AG04449 (cell line): ENCODE data around the gene TRAPPC3.

Experiments used
- CTCF ChIA-PET: fragments of 350-600 bp; formaldehyde crosslinking; extraction: SDS; loops from one replicate; lab custom pipeline; 2021; ENCODE audit warnings: antibody characterized with exemption; lab: Yijun Ruan, JAX
- POLR2A ChIA-PET: fragments of 400-600, 350-600 bp; formaldehyde crosslinking; extraction: SDS; loops from one replicate; lab custom pipeline; 2020; ENCODE audit warnings: antibody characterized with exemption, inconsistent platforms; lab: Yijun Ruan, JAX
- DNase-seq: peaks from one replicate; pipeline ENCODE4 v3.0.0-alpha.2; 2010; ENCODE audit warnings: low read depth, low spot score
- H3K4me3 ChIP-seq: 2 replicates; pipeline ENCODE4 v1.5.1; 2011; ENCODE audit warnings: low read depth, mild to moderate bottlenecking, control low read depth, low read length
- CTCF ChIP-seq: IDR thresholded peaks from one replicate; pipeline ENCODE4 v1.5.1; 2011; ENCODE audit warnings: mild to moderate bottlenecking, moderate library complexity, low read length, control low read depth, inconsistent platforms; ENCODE audit not compliant: insufficient read depth; ENCODE audit errors: missing control alignments

Gene TRAPPC3

GRCh38 chr1:36123356-36123755 is 25.9 kb downstream of the TRAPPC3 start:
- TF ChIP-seq CTCF, result no peak
- DNase-seq, result no peak
- POLR2A ChIA-PET, result no interaction called here
- H3K4me3 ChIP-seq, result no peak overlapping the region
- CTCF ChIA-PET, result no interaction called here

- ChIA-PET CTCF (interaction anchor here (1.0 to 1.2 kb wide), 2 partner anchors 12 to 13 kb away, joined by 4 to 7 read pairs; no protein-coding TSS in a partner anchor), POLR2A (no interaction called here)
- DNase-seq, result no peak
- no peak overlapping the region for H3K4me3 ChIP-seq
- TF ChIP-seq CTCF, result no peak
Measured at GRCh38 chr1:36122062-36123030, 26.9 kb downstream of the TRAPPC3 start.

GRCh38 chr1:36119456-36119855 is 29.8 kb downstream of the TRAPPC3 start:
- DNase-seq, result no peak
- no peak for TF ChIP-seq CTCF
- CTCF ChIA-PET, result interaction anchor here (1.6 to 9.4 kb wide), 5 partner anchors 12 to 69 kb away, joined by 7 to 158 read pairs (median 20); no protein-coding TSS in a partner anchor
- POLR2A ChIA-PET, result interaction anchor here (0.7 to 1.9 kb wide), 3 partner anchors 10 to 30 kb away, joined by 3 to 6 read pairs (median 3); partner anchors contain the start of gene TRAPPC3
- no peak overlapping the region for H3K4me3 ChIP-seq

- H3K4me3 ChIP-seq, result no peak overlapping the region
- TF ChIP-seq CTCF, result no peak
- ChIA-PET CTCF (interaction anchor here (1.6 to 9.4 kb wide), 5 partner anchors 11 to 70 kb away, joined by 7 to 158 read pairs (median 20); no protein-coding TSS in a partner anchor), POLR2A (interaction anchor here (0.6 to 1.9 kb wide), 4 partner anchors 9 to 126 kb away, joined by 3 to 6 read pairs (median 3); partner anchors contain the start of gene TRAPPC3)
- DNase-seq, result no peak
Measured at GRCh38 chr1:36118447-36119204, 30.7 kb downstream of the TRAPPC3 start.

- no peak for DNase-seq
- no peak overlapping the region for H3K4me3 ChIP-seq
- TF ChIP-seq CTCF, result no peak
- CTCF ChIA-PET, result interaction anchor here (1.6 to 9.4 kb wide), 6 partner anchors 10 to 183 kb away, joined by 4 to 158 read pairs (median 16); partner anchors contain the start of gene TRAPPC3
- POLR2A ChIA-PET, result no interaction called here
Measured at GRCh38 chr1:36116901-36117300, 32.4 kb downstream of the TRAPPC3 start.
